Fibroblast of skin of left quadriceps (primary cell): ENCODE data around the gene METTL8.

Experiments
- DNase-seq, 2 experiments: peaks; one replicate each; pipeline ENCODE4 v3.0.0-alpha.2; 2013; ENCODE audit warnings: low read depth in 2 of 2

The METTL8 gene, protein sequence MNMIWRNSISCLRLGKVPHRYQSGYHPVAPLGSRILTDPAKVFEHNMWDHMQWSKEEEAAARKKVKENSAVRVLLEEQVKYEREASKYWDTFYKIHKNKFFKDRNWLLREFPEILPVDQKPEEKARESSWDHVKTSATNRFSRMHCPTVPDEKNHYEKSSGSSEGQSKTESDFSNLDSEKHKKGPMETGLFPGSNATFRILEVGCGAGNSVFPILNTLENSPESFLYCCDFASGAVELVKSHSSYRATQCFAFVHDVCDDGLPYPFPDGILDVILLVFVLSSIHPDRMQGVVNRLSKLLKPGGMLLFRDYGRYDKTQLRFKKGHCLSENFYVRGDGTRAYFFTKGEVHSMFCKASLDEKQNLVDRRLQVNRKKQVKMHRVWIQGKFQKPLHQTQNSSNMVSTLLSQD

GRCh38 chr2:171433763-171434012 lies at the start of gene METTL8:
Gene METTL8 (minus strand): TSS chr2:171433990. CDS start chr2:171392185, 41,805 bp downstream.
- DNase-seq = no peak

- DNase-seq = peak; percentile 27 to 41
Observed at GRCh38 chr2:171482877-171483276, 49.1 kb upstream of the METTL8 start.

GRCh38 chr2:171482308-171482707 lies 48.5 kb upstream of the METTL8 start:
- no peak for DNase-seq

DNA sequence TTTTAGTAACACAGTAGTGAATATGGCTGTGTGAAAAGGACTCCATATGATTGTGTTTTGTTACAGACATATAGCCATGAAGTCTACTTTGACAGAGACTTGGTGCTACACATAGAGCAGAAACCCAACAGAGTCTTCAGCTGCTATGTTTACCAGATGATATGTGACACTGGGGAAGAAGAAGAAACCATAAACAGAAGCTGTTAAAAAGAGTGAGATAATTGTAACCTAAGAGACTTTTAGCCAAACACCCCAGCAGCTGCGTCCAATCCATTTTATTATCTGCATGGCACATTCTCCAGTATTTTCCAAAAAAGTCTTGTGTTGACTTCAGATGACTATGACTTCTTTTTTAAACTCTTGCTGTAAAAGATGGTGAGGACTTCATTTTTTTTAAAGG lies 47.1 kb upstream of the METTL8 start:
- DNase-seq = no peak

GRCh38 chr2:171479154-171479814 lies 45.5 kb upstream of the METTL8 start:
- DNase-seq = no peak

DNA sequence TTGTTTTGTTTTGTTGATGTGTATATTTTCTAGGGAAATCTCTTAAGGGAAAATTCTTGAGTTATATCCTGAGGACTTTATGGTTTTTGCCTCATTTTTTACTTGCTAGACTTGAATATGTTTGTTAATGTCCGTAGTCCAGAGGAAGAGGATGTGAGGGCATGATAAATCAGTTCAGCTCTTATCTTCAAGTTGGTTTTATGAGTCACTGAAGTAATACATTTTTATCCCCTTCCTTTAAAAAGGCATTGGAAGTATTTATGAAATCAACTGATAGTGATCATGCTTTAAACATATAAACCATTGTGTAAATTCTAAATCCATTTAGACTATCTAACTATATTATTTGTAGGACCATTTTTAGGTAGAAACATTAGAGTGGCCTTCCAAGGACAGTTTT lies 44.6 kb upstream of the METTL8 start:
- no peak for DNase-seq

GRCh38 chr2:171475979-171476378 lies 42.2 kb upstream of the METTL8 start:
- no peak for DNase-seq

GRCh38 chr2:171470129-171470528 lies 36.3 kb upstream of the METTL8 start:
- no peak for DNase-seq

DNA sequence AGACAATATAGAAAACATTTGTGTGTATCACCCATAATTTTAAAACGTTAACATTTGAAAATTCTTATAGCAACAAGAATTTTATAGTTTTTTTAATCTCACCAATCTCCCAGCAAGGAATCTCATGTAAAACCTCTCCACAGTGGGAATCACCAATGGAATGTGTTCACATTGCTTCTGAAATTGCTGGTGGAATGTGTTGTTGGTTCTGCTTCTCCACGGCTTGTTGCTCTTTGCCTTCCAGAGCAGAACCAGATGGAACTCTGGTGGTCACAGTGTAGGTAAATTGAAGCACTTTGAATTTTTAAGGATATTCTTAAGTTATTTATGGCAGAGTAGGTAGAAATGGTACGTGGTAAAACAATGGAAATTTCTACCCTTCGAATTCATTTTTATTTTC lies 35.4 kb upstream of the METTL8 start:
- DNase-seq = no peak

GRCh38 chr2:171460537-171460936 lies 26.7 kb upstream of the METTL8 start:
- no peak for DNase-seq

GRCh38 chr2:171459498-171459897 lies 25.7 kb upstream of the METTL8 start:
- no peak for DNase-seq

- DNase-seq = no peak
Observed at GRCh38 chr2:171452773-171453172, 19.0 kb upstream of the METTL8 start.

DNA sequence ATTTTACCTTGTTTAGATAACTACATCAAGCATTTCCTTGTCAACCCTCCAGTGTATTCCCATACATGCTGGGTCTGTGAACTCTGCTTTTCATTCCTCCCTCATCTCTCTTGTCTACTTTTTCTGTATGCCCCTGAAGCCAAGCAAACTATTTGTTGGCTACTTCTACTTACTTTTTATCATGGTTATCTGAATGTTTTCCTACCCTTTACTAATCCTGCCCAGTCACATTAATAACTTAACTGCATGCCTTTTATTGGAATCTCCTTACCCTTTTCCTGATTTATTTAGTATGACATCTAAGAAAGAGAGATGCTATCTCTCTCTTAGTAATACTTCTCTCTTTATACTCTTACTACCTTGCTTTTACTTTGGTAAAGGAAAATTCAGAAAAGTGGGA lies 17.3 kb upstream of the METTL8 start:
- no peak for DNase-seq

GRCh38 chr2:171447675-171448074 lies 13.9 kb upstream of the METTL8 start:
- DNase-seq = no peak

- DNase-seq = no peak
Observed at GRCh38 chr2:171441470-171441869, 7.7 kb upstream of the METTL8 start.

- DNase-seq = peak; percentile 53 to 60
Observed at GRCh38 chr2:171436307-171436706, 2.5 kb upstream of the METTL8 start.

- DNase-seq = peak; percentile 87 to 88
Observed at GRCh38 chr2:171434013-171434989, 511 bp upstream of the METTL8 start, which contains the start of gene DCAF17. Gene DCAF17 (plus strand): TSS chr2:171434226. CDS start chr2:171434578, 352 bp downstream.

DNA sequence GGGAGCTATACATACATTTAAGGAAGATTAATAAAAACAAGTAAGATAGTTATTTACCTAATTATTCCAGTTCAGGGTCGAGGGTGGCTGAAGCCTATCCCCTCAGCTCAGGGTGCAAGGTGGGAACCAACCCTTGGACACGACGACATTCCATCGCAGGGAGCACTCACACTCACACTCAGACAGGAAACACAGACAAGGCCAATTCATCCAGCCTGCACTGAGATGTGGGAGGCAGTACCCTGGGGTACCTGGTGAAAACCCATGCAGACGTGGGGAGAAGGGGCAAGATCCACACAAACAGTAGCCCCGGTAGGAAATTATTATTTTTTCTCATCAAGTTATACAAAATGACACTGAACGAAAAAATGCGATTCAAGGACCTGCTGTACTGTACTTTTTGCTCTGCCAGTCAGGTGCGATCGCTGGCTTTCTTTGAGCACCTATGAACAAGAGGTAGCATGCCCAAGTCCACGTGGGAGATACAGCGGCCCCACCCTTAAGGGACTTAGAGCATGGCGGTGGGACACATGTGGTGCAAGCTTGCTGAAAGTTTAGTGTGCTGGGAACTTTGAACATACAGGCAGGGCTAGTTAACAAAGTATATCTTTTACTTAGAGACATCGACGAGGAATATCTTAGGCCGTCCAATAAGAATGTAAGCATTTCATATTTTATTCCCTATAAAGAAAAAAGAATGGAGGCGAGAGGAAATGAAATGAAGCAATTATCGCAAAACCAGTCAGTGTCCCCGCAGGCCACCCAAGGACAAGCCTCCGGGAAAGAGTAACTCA lies 624 bp downstream of the METTL8 start:
- DNase-seq = no peak

DNA sequence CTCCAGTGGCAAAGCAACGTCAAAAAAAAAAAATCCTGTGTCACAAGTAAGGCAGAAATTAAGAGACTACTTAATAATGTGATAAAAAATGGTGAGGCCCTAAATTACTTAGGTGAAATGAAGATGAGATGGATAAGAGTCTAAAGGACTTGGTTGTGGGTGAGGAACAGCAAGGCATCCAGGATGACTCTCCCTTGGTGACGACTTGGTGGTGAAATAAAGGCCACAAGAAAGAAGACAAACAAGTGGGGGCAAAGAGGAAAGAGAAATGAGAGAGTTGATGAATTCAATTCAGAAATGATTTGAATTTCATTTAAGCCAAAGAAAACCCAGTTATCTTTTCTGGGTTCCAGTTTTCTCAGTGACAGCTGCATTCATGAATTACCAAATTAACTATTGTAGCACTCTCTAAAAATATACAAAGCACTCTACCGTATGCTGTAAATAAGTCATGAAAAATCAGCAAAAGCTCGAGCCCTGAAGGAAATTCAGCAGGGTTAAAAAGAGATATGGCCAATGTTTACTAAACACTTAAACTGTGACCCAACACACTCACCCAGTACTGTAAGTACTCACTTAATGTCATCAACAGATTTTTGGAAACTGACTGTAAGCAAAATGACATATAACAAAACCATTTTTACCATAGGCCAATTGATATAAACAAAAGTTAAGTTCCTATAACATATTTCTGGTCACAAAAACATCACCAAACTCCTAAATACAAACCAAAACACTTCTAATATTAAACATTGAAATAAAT lies 1.4 kb downstream of the METTL8 start:
- DNase-seq = no peak

- DNase-seq = no peak
Observed at GRCh38 chr2:171431677-171432167, 2.1 kb downstream of the METTL8 start.
